Measurements from ENCODE around the gene DLX1.

The DLX1 gene

DNA sequence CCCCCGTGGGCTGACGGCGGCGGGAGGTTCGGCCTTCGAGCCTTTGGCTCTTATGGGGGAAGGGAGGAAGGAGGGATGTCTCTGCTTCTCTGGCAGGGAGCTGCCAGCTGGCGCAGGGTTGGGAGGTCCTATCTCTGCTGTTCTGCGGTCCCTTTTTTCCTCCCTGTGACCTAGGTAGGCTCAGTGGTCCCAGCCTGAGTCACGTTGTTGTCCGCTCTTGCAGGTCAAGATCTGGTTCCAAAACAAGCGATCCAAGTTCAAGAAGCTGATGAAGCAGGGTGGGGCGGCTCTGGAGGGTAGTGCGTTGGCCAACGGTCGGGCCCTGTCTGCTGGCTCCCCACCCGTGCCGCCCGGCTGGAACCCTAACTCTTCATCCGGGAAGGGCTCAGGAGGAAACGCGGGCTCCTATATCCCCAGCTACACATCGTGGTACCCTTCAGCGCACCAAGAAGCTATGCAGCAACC is 2.5 kb downstream of the DLX1 start:
- DNase-seq: no peak

GRCh38 chr2:172088245-172089004 is 3.1 kb downstream of the DLX1 start:
- DNase-seq: no peak

- no peak for DNase-seq
These were observed 3.7 kb downstream of the DLX1 start for GRCh38 chr2:172089005-172089504.

GRCh38 chr2:172089633-172090032 is 4.3 kb downstream of the DLX1 start:
- no peak for DNase-seq

- no peak for DNase-seq
These were observed 5.0 kb downstream of the DLX1 start for GRCh38 chr2:172090044-172090961.

- DNase-seq: no peak
These were observed 5.8 kb downstream of the DLX1 start for GRCh38 chr2:172091000-172091641.

GRCh38 chr2:172091761-172092566 is 6.7 kb downstream of the DLX1 start:
- no peak for DNase-seq

DNA sequence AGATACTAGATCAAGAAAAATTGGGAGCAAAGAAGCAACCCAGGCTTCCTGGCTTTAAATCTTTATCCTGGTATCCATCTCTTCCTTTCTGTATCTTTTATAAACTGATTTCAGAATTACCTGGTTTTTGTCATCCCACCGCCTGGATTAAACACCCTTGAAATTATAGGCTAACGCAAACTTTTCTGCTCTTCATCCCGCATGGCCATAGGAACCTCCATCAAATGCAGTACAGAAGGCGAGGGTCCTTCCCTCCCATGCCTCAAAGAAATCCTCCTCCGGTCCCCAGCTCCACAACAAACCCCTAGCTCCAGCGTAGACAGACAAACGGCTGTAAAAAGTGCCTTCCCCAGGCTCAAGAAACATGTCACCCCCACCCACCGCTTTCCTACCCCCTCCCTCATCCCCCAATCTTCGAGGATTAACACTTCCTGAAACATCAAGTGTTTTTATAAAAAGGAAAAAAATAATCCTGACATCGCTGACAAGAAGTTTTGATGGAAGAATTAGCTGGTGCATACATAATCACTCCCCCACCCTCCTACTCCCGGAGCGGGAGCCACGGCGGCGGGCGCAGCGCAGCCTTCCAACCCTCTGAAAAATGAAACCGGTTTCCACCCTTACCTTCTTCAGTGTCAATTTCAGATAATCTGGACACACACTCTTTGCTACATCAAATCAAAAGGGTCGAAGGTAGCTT is 7.6 kb downstream of the DLX1 start:
- no peak for DNase-seq

- no peak for DNase-seq
These were observed 8.3 kb downstream of the DLX1 start for GRCh38 chr2:172093416-172094293.

- no peak for DNase-seq
These were observed 9.2 kb downstream of the DLX1 start for GRCh38 chr2:172094294-172095145.

GRCh38 chr2:172095146-172095904 is 10.0 kb downstream of the DLX1 start:
- DNase-seq: peak; percentile 71

GRCh38 chr2:172095905-172096625 is 10.8 kb downstream of the DLX1 start:
- no peak for DNase-seq

GRCh38 chr2:172096626-172097547 is 11.6 kb downstream of the DLX1 start:
- DNase-seq: no peak

- no peak for DNase-seq
These were observed 12.3 kb downstream of the DLX1 start for GRCh38 chr2:172097557-172098131.

DNA sequence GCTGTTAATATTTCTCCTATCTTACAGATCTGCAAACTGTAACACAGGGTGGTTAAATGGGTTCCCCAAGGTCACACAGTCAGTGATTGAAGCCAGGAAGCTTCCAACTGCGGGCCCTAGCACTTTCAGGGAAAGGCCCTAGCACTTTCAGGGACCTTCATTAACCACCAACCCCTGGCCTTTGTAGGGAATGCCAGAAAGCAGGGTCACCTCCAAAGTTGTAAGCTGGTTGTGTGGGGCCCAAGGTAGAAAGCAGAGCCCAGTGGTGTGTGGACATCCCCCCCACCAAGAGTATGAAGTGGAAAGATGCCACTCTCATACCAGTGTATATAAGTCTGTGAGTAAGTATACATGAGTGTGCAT is 13.0 kb downstream of the DLX1 start:
- DNase-seq: no peak

GRCh38 chr2:172098650-172099471 is 13.6 kb downstream of the DLX1 start:
- DNase-seq: no peak
